ENCODE measurements around the gene P3R3URF.

GRCh38 chr1:46203738-46204405, 27.6 kb upstream of the P3R3URF start:
- TF ChIP-seq CTCF (IDR thresholded peaks at IDR 0.05) (no peak), EP300 (IDR thresholded peaks at IDR 0.05) (no peak), POLR2A (IDR thresholded peaks at IDR 0.05) (no peak)

Data from ovary (tissue), 3 donors.